ENCODE data around the gene BAZ2B. TPM values are rescaled to one million over a fixed set of nuclear protein-coding genes. Genes with fewer than 3 reads are reported as not detected.

The BAZ2B gene
- total and polyA plus RNA-seq, 2 donors (not counting 3 experiments of a cell fraction or from before 2014, with no cell fraction given): 22.1 to 73.8 TPM

- Histone ChIP-seq H3K4me2 (ENCODE audit: insufficient read depth, low read length) (no peak overlapping the region), H3K79me2 (ENCODE audit: control insufficient read depth, insufficient read depth, low read length) (peaks cover 11% of the 10 kb centered on the region), H4K20me1 (replicated peaks; ENCODE audit: control insufficient read depth, extremely low read depth, insufficient read depth, low read length) (no peaks in the 10 kb centered on the region), H3K4me3 (replicated peaks in 1 of 3; ENCODE audit: insufficient read depth in 1 of 3, low read depth in 1 of 3, low read length in 3 of 3) (no peak overlapping the region), H2AFZ (ENCODE audit: low read depth, low read length) (no peak overlapping the region), H3K9me3 (replicated peaks; ENCODE audit: control insufficient read depth, insufficient read depth, low read length) (no peaks in the 10 kb centered on the region), H3K27me3 (ENCODE audit: control insufficient read depth in 2 of 2, insufficient read depth in 2 of 2, low read length in 2 of 2) (no peaks in the 10 kb centered on the region), H3K27ac (ENCODE audit: insufficient read depth, low read depth, low read length) (no peak overlapping the region), H3K9me1 (replicated peaks; ENCODE audit: control insufficient read depth, extremely low read depth, insufficient read depth, low read length) (no peaks in the 10 kb centered on the region), H3K9ac (replicated peaks; ENCODE audit: extremely low read depth, insufficient read depth, low read length) (no peak overlapping the region), H3K4me1 (ENCODE audit: control insufficient read depth, extremely low read depth, insufficient read depth, low read length) (no peaks in the 10 kb centered on the region), H3K36me3 (ENCODE audit: control insufficient read depth in 2 of 2, extremely low read depth in 1 of 2, insufficient read depth in 2 of 2, low read length in 2 of 2) (no peaks in the 10 kb centered on the region)
- DNase-seq (ENCODE audit: low read depth, low spot score) (no peak), FAIRE-seq (no peak)
- CTCF ChIA-PET: no interaction called here
- intact Hi-C loops (cut with micrococcal nuclease): no loop called here
- BruUV-seq (replicated peaks): no TSS peak
- TF ChIP-seq POLR2A (IDR thresholded peaks at IDR 0.05; ENCODE audit: low read depth, low read length) (no peak), MYC (IDR thresholded peaks at IDR 0.05; ENCODE audit: low read depth, low read length) (no peak), POLR2AphosphoS5 (IDR thresholded peaks at IDR 0.05; ENCODE audit: insufficient read depth, low read depth, low read length) (no peak), MAX (IDR thresholded peaks at IDR 0.05; ENCODE audit: insufficient read depth, insufficient read length) (no peak), FOS (IDR thresholded peaks at IDR 0.05; ENCODE audit: borderline replicate concordance, insufficient read depth, low read length) (no peak), CTCF (IDR thresholded peaks at IDR 0.05; ENCODE audit: extremely low read depth in 1 of 2, insufficient read depth in 1 of 2, low read depth in 1 of 2, low read length in 2 of 2) (no peak), GATA2 (IDR thresholded peaks at IDR 0.05; ENCODE audit: insufficient read depth, insufficient read length, low read depth, low read length) (no peak), JUN (IDR thresholded peaks at IDR 0.05; ENCODE audit: borderline replicate concordance, insufficient read depth, insufficient read length, low read depth) (no peak), EZH2 (IDR thresholded peaks at IDR 0.05; ENCODE audit: borderline replicate concordance, low read depth, low read length, severe bottlenecking) (no peak)
- POLR2A ChIA-PET: no interaction called here
- dilution Hi-C loops (cut with MboI; ENCODE audit: extremely low pct_ligation_motif_present, low sequenced_read_pairs): no loop called here
Observed at GRCh38 chr2:159573294-159573693, 43.1 kb downstream of the BAZ2B start.

Data from endothelial cell of umbilical vein (primary cell).